GM12865 (cell line): ENCODE measurements around the gene LTC4S.

Experiments
- DNase-seq: peaks from one replicate; pipeline ENCODE4 v3.0.0; 2010; ENCODE audit warnings: low read depth
- H3K4me3 ChIP-seq: 2 replicates; pipeline ENCODE4 v1.5.1; 2011; ENCODE audit warnings: mild to moderate bottlenecking, low read depth, low read length, control low read depth
- TF ChIP-seq, protein P1 (sequence below): IDR thresholded peaks from 2 replicates; pipeline ENCODE4 v1.5.1; 2011; ENCODE audit warnings: low read length, control low read depth, low read depth, inconsistent platforms; ENCODE audit not compliant: insufficient read depth; ENCODE audit errors: missing control alignments

Gene LTC4S

DNA sequence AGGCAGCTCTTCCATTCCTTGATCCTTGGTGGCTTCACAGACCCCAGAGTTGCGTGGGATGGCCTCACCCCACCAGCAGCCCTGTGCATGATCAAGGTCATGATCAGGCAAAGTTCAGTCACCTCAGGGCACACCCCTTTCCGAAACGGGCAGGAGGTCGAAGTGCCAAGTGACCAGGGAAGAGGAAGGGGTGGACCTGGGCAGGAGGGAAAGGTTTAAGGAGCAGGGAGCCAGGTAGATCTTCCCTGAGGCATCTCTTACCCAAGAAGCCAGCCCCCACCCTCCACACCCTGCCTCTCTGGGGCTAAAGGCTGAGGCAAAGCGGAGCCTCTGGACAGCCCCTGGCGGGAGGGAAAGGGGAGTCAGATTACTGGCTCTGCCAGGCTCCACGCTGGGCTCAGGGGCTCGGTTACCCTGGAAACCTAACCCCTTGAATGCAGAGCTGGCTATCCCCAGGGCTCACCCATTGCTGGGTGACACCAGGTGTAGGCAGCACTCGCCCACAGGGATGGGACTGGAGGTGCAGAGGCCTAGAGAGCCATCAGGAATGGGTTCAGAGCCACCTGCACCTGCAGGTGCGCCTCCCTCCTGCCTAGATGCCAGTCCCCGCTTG, 9.3 kb downstream of the LTC4S start:
- TF ChIP-seq, protein P1, sequence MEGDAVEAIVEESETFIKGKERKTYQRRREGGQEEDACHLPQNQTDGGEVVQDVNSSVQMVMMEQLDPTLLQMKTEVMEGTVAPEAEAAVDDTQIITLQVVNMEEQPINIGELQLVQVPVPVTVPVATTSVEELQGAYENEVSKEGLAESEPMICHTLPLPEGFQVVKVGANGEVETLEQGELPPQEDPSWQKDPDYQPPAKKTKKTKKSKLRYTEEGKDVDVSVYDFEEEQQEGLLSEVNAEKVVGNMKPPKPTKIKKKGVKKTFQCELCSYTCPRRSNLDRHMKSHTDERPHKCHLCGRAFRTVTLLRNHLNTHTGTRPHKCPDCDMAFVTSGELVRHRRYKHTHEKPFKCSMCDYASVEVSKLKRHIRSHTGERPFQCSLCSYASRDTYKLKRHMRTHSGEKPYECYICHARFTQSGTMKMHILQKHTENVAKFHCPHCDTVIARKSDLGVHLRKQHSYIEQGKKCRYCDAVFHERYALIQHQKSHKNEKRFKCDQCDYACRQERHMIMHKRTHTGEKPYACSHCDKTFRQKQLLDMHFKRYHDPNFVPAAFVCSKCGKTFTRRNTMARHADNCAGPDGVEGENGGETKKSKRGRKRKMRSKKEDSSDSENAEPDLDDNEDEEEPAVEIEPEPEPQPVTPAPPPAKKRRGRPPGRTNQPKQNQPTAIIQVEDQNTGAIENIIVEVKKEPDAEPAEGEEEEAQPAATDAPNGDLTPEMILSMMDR = no peak
- DNase-seq = no peak
- no peak overlapping the region for H3K4me3 ChIP-seq

DNA sequence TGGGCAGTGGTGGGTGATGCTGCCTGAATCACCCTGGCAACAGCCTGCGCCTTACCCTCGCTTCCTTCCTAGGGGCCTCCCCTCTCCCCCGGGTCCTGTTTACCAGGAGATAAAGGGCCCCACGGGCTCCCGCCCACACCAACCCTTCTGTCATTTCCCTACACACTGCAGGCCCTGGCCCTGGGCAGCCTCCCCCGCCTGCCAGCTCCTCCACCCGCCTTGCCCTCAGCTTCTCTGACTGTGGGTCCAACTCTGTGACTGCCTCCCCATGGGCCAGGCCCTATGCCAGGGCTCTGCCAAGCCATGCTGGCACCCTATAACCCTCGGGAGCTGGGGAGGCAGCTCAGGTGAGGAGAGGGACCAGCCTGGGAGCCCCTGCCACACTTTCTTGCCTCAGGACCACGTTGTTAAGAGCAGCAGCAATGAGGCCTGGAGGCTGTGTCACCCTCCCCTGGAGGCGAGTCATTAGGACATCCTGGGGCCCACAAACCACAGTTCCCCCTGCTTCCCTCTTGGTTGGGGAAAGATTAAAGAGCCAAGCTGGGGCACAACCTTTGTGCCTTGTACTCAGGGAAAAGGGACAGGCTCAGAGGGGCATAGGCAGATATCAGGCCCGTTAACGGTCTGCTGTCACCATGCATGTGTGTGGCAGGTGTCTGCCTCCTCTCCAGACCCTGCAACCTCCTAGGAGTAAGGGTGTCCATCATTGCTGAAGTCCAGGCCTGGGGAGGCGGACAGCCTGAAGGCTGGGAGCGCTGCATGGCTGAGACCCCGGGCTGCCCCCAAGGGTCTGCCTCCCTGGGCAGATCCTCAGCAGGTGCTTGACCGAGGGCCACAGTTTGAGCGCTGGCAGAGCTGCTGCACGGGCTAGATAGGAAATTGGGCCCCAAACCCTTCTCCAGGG, 10.1 kb downstream of the LTC4S start:
- H3K4me3 ChIP-seq = no peak overlapping the region
- TF ChIP-seq, protein P1 = no peak

DNA sequence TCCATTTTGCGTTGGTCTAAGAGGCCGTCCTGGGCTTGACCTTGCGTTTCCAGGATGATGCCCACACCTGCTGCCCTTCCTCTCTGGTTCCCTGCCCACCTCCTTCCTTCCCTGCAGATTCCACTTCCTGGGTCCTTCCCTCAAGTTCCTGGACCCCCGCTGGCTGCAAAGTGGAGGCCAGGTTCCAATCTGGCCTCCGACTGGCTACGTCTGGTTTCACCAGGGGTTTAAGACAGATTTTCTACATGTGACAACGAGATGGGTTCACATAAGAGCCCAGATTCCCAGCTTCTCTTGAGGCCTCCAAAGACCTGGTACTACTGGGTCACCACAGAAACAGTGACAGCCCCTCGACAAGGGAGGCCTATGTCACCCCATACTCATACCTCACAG, 10.8 kb downstream of the LTC4S start:
- no peak overlapping the region for H3K4me3 ChIP-seq
- TF ChIP-seq, protein P1 = no peak
- no peak for DNase-seq

More for the DNA sequence above, 10.1 kb downstream of the LTC4S start:
- no peak for DNase-seq

DNA sequence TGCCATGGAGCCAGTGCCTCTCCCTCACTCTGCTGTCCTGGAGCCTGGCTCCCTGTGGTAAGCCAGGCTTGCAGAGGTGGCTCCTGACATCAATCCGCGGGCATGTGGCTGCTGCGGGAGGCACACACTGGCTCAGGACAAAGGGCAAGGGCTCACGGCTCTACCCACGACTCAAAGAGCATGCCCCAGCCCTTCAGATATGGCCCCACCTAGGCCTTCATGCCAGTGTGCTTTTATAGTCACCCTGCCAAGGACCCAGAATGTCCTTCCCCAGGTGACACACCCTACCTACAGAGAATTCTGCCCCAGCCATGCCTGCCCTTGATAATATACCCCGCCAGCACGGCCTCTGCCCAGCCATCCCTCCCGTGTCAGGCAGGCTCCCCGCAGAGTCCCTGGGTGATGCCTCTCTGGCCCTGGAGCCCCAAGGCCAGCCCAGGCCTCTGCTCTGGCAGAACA, 11.3 kb downstream of the LTC4S start:
- TF ChIP-seq, protein P1 = no peak
- no peak for DNase-seq
- peak overlapping the region; percentile 70 for H3K4me3 ChIP-seq

DNA sequence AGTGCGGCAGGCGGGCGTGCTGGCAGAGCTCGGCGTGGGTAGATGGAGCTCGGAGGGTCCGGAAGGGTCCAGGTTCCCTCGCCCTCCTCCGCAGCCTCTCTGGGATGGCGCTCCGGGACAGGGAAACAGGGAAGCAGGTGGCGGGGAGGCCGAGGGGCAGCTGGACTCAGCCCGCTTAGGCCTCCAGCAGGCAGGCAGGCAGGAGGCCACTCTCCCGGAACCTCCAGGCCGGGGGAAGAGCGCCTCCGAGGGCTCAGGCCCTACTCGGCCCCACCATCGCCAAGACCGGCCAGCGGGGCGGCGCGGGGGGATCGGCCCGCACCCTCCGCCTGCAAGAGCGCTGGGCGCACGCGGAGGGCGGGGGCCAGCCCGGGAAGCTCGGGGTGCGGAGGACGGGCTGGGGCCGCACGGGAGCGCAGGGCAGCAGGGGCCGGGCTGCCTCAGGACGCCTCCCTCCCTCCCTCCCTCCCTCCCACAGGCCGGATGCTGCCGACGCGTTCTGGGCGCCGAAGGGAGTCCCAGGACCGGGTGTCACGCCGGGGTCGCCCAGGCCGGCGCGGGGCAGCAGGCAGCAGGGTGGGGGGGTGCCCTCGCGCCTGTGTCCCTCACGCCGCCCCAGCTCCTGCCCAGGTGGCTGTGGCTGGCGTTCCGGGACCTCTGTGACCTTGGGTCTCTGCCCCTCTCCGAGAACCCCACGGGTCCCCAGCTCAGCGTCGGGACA, 11.9 kb downstream of the LTC4S start:
- peak; percentile 76 for DNase-seq
- H3K4me3 ChIP-seq = peak overlapping the region; percentile 70
- TF ChIP-seq, protein P1 = no peak

DNA sequence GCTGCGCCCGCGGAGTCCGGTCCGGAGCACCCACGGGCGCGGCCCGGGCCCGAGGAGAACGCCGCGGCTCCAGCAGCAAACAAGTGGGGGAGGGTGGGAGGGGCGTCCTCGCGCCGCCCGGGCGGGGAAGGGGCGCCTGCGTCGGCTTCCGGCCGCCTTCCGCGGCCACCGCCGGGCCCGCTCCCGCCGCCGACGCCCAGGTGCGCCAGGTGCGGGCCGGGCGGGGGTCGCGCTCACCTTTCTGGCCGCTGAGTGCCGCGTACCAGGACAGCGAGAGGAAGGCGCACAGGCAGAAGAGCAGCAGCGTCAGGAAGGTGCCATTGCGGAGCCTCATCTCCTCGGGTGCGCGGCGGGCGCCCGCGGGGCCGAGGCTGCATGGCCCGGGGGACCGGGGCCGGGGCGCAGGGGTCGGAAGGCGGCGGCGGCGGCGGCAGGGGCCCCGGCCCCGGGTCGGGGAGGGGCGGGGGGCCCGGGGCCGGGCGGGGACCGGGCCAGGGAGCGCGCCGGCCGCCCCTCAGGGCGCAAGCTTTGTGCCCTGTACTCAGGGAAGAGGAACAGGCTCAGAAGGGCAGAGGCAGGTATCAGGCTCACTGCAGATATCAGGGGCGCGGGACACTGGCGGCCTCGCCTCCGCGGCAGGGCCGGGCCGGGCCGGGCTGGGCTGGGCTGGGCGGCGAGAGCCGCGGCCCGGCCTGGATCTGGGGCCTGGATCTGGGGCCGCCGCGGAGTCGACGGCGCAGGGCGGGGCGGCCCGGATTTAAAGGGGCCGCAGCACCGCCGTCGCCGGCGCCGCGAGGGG, 12.7 kb downstream of the LTC4S start, which contains the start of gene MGAT4B:
Gene MGAT4B (minus strand): TSS at position 617 of the 799 bp plus-strand sequence. CDS start 283 bp downstream, at position 334.
- peak within 1 kb of the TSS; percentile 87 for H3K4me3 ChIP-seq
- TF ChIP-seq, protein P1 = no peak
- DNase-seq = peak; percentile 88
